ENCODE data around the gene SETD2.
"Not testable (repeated sequence)": the region's sequence is repeated elsewhere in the genome, so short reads cannot be mapped to it uniquely, and the experiment has no call there.

SETD2 gene

DNA sequence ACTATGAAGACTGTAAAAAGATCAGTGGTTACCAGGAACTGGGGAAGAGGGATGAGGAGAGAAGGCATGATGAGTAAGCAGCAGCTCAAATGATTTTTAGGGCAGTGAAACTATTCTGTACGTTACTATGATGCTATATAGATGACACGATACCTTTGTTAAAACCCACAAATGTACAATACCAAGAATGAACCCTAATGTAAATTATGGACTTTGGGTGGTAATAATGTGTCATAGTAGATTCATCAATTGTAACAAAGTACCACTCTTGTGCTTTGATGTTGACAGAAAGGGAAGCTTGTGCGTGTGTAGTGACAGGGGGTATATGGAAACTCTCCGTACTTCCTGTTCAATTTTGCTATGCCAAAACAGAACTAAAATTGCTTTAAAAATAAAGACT is 132.9 kb downstream of the SETD2 start:
- not testable (repeated sequence) for DNase-seq

DNA sequence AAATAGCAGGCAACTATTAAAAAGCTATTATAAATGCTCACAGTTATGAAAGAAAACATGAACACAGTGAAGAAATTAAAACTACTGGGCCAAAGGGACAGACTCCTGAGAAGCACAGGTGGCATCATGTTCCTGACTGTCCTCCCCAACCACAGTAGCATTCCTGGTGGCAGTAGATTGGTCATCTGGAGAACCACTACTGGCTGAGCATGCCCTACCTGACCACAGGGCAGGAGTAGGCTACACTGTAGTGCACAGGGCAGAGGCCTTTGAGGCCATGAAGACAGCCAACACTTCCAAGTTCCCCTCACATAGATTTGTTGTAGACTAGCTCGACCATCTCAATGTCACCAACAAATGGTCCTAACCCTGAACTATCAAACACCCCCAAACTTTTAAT is 135.2 kb downstream of the SETD2 start:
- DNase-seq: no peak

DNA sequence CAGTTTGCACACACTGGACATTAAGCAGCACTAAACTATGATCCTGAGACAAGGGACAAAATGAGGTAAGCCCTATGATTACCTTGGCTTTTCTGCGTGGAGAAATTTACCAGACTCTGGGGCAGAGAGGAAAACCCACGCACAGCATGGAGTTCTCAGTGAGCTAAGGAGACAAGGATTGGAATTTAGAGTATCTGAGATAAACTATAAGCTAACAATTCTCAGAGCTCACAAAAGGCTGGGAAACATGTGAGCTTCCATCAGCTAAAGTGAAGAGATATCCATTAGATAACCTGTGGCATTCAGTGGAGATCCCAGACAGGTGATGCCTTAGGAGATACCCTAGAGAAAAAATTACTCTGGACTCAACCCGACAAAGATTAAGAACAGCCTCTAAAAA is 135.8 kb downstream of the SETD2 start:
- DNase-seq: no peak

DNA sequence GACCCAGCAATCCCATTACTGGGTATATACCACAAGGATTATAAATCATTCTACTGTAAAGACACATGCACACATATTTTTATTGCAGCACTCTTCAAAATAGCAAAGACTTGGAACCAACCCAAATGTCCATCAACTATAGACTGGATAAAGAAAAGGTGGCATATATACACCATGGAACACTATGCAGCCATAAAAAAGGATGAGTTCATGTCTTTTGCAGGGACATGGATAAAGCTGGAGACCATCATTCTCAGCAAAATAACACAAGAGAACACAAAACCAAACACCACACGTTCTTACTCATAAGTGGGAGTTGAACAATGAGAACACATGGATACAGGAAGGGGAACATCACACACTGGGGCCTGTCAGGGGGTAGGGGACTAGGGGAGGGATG is 137.5 kb downstream of the SETD2 start:
- DNase-seq: not testable (repeated sequence)

DNA sequence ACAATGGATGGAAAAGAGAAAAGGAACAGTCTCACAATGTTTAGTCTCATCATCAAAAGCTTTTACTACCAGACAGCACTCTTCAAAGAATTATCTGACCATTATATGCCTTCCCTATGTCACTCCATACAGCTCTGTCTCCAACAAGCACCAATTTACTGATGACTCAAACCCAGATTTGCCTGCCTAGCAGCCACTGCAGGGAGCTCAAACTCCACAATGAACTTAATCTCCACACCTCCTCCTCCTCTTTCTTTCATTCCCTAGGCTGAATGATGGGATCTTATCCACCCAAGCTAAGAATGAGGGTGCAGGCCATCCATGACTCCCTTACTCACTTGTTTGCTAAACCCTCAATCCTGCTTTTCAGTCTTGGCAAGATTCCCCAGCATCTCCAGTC is 139.0 kb downstream of the SETD2 start:
- DNase-seq: no peak

DNA sequence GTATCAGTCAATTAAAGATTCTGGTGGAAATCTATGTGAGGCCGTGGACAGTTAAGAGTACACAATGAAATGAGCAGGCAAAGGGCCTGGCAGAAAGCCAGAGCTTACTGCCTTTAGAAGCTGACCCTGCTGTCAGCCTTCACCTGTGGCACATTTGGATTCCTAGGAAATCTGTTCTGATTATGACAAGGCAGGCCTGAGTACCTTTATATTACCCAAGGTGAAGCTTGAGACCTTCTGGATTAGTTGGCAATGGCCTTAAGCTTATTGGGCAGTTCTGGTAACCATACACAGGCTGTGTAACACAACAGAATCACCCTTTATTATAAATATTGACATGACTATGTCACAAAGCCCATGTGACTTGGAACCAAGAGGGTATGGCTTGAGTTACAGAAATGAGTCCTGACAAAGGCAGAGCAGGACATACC is 141.3 kb downstream of the SETD2 start:
- no peak for DNase-seq

DNA sequence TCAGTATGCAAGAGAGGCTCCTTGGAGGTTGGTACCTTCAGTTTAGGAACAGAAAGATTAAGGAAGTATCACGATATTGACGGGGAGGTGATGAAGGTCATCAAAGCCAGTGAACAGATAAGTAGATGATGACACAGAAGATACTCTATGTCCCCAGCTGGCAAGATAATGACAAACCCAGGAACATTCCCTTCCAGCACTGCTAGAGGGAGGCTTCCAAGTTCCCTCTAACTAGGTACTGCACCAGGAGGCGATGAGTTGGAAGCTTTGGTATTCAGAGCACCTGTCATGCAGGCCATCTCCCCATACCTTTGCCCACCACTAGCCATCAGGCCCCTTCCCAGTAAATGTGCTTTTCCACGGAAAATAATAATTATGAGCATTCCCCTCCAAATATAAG is 143.6 kb downstream of the SETD2 start:
- DNase-seq: no peak

DNA sequence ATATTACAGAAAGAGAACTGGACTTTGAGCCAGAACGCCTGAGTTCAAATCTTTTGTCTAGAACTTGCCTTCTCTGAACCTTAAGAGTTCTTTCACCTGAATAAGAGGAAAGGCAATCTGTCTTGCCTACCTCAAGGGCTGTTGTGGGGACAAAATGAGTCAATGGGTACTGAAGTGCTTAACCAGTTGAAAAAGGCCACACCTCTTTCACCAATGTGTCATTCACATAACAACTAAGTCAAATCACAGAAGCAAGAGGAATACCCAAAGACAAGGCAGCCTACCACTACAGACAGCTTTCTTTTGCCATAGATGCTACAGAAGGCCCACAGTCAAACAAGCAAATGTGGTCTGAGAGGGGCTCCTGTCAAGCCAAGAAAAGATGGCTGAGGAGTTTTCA is 144.7 kb downstream of the SETD2 start:
- no peak for DNase-seq

DNA sequence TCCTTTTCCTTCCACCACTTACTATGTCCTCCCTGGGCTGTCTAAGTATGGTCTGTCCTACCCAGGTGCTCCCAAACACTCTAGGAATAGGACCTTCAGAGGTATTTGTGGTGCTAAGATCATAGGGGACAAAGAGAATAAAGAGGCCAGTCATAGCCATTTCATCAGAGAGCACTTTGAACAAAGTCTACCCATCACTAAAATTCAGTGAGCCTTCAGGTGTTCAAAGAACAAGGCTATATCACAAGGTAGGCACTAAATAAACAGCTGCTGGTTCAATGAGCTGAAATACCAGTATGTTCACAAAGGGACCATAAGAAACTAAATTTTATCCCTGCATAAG is 145.7 kb downstream of the SETD2 start:
- no peak for DNase-seq

DNA sequence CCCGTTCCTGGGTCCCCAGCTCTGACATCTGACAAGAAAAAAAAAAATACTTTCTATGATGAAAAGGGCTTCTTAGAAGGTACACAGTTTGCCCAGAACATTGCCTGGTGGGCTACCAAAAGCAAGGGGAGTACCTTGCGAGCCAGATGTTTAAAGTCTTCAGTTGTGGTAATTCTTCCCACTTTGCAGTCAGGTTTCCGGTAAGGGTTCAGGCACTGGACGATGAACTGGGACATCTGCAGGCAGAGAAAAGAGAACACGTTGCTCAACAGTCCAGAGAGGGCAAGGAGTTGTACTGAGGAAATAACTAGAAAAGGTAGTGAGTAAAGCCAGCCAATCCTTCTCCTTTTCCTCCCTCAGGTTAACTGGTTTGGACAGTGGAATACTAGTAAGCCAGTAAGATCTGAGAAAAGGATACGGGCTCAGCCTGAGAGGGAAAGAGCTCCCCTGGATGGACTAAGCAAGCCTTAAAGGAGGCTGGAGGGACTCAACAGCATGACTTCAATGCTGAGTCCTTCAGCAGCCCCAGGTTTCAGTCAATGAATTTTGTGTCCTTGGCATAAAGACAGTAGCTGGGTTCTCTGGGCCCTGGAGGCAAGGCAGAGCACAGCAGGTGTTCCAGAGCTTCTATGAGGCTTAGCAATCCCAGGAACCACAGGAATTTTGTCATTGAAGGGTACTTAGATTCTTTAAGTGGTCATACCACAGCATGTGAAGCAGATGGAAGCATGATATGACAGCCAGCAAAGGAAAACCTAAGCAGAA is 146.2 kb downstream of the SETD2 start:
- DNase-seq: no peak

DNA sequence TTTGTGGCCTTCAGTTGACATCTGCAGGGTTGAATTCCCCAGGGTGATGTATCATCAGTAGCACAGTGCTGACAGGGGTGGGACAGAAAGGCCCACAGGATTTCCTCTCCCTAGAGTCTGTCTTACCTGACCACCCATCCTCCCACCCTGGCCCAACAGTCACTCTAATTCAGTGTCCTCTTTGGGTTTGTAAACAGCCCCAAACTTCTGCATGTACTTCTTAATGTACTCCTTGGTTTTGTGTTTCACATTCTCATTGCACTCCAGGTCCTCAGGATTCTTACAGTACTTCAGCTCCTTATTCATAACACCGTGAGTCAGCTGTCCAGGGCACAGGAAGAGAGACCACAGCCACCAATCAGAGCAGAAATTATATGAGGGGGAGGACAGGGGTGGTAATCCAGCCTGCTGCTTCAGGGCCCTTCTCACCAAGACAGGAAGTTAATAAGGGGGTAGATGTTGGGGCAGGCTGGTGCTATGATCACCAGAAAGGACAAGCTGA is 146.9 kb downstream of the SETD2 start:
- DNase-seq: peak; percentile 57

DNA sequence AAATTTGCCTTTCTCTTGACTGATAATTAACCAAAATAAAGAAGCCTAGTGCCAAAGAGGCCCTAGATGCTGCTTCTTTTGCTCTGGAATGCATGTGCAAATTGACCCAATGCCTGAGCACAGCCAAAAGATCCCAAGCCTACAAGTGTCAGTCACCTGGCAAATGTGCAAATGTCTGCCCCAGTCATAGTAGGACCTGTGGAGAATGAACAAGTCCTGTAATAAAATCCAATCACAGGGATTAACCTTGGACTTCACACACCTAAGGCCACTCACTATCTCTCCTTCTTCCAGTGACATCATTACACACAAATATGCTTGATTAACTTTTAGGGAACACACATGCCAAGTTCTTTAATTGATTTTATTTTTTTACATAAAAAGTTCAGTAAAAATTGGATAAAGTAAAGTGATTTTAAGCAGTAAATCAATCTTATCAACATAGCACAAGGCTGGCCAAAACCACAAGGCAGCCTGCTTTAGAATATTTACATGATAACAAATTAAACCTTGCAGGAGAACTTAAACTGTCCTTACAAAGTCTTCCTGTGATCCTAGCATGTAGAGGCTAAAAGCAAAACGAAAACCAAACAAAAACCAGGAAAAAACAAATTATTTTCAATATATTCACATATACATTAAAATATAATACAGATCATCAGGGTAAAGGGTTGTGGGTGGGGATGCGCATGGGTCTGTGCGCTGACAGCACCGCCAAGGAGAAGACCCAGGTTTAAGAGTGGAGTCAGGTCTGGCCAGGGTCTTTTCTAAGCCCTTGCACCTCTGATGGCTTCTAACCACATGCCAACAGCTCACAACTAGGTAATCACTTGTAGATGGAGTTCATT is 147.6 kb downstream of the SETD2 start:
- DNase-seq: no peak

DNA sequence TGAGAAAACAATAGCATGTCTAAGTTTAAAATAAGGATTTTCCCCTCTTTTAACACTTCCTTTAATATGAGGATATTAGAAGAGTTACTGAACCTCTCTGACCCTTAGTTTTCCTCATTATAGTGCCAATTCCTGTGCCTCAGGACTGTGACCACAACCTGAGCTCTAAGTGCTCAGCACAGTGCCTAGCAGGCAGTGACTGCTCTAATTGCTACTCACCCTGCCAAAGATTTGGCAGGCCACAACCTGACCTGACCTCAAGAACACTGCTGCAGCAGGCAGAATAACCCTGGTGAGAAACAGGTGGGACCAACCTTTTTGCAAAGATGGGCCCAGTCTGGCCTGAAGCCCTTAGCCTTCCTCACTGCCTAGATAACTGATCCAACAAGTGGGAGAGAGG is 148.8 kb downstream of the SETD2 start:
- no peak for DNase-seq

DNA sequence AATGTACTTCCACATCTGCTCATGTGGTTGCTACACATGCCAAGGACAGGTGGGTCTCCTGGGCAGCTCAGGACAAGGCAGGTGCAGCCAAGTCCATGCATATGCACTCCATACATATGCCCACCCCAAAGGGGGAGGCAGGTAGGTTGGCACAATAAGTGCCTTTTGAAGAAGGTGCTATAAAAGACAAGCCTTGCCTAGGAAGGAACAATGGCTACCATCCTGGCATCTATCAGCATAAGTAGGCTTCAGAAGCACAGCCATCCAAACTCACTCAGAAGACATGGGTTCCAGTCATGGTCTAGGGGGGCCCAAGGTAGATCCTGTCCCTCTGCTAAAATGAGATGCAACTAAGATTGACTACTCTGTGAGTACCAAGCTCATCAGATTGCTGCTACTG is 149.9 kb downstream of the SETD2 start:
- DNase-seq: no peak

DNA sequence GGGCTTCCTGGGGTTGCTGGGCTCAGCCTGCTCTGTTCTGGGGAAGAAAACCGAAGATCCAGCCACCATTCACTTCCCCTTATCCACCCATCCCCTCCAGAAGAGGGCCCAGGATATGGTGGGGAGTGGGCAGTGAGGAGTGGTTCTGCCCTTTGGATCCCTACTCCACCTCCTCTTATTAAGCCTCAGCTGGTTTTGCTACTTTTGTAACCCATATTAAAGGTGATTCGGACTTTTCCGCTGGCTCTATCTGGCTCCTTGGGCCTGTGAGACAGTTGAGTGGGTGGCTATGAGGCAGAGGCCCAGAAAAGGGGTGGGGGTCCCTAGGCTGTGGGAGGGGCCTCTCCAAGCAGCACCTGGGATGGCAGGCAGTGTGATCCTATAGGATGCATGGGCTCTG is 150.7 kb downstream of the SETD2 start:
- DNase-seq: no peak

DNA sequence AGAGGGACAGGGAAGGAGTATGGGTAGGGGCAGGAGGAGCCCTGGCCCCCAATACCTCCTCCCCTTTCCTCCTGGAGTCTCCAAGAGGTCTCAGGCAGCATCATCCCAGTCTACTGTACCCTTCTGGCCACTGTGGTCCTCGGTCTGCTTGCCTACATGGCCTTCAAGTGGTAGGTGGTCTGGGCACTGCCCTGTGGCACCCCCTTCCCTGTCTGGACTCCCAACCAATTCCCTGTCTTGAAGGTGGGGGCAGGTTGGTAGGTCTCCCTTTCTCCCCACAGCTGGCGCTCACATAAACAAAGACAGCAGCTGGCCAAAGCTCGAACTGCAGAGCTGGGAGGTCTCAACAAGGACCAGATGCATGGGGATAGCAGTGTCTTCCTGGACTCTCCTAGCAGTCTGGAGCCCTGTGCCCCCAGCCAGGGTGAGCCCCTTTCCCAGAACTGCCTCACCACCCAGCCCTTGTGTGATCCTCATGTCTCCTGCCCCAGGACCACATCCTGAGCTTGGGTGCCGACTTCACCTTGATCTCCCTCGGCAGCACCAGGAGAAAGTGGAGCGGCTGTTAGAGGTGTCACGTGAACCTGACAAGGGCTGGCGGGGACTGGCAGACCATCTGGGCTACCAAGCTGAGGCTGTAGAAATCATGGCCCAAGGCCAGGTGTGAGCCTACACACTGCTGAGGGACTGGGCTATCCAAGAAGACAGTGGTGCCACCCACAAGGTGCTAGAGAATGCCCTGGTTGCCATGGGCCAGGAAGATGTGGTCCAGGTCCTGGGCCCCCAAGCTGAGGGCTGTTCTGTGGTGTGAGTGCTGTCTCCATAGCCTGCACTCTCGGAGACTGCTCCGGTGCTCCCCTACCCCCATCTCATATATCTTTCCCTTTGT is 151.3 kb downstream of the SETD2 start:
- peak; percentile 55 for DNase-seq

DNA sequence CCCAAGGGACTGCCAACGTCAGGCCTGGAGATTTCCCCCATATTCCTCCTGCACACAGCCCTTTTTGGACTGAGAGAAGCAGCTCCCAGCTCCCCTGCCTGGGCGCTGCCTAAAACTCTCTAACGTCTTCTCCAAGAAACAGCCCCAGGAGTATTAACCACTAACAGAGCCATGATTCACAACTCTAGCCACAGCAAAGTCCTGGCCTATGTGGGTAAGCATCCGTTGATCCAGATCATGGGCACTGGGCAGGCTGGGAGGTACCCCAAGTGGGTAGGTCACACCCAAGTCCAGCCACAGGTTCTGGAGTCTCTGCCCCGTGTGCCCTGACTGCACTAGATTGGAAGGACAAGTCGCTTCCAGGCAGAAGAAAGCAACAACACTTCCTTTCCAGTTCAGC is 152.5 kb downstream of the SETD2 start:
- peak; percentile 48 for DNase-seq

DNA sequence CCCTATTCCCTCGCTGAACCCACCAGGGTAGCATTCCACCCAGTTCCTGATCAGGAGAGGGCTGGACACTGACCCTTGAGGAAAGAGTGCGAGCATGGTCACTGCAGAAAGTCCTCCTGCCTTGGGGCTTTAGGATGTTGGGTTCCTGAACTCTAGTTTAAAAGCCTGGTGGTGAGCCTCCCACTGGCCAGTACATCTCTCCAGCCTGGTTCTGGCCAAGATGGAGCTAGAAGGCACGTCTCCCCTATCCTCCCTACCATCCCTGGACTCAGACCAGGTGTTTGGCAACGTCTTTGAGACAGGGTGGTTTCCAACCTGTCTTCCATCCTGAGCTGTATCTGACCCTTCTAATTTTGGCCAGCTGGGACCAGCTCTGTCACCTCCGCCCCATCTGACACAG is 153.0 kb downstream of the SETD2 start:
- no peak for DNase-seq

DNA sequence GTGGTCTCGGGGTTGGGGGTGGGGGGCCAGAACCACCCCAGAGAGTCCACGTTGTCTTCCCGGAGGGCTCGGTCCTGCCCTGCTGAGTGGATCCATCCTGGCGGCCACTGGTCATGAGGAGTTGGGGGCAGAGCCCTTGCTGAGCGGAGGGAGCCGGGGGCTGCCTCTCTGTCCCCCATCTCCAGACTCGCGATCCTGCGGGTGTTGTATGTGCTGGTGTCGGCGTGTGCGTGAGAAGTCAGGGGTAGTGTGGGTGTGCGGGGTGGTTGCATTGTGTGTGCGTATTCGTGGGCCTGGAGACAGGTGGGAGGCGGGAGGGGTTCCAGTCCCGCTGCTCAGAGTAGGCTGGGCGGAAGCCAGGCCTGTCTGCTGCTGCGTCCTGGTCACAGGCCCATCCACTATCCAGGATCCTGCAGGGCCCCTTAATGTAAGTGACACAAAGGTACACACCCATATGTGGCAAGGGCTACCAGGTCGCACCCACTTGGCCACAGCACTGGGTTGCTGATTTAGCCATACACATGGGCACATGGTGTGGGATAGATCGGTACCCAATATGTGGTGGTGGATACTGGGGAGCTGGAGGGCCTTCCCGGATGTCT is 153.7 kb downstream of the SETD2 start:
- peak; percentile 57 for DNase-seq

DNA sequence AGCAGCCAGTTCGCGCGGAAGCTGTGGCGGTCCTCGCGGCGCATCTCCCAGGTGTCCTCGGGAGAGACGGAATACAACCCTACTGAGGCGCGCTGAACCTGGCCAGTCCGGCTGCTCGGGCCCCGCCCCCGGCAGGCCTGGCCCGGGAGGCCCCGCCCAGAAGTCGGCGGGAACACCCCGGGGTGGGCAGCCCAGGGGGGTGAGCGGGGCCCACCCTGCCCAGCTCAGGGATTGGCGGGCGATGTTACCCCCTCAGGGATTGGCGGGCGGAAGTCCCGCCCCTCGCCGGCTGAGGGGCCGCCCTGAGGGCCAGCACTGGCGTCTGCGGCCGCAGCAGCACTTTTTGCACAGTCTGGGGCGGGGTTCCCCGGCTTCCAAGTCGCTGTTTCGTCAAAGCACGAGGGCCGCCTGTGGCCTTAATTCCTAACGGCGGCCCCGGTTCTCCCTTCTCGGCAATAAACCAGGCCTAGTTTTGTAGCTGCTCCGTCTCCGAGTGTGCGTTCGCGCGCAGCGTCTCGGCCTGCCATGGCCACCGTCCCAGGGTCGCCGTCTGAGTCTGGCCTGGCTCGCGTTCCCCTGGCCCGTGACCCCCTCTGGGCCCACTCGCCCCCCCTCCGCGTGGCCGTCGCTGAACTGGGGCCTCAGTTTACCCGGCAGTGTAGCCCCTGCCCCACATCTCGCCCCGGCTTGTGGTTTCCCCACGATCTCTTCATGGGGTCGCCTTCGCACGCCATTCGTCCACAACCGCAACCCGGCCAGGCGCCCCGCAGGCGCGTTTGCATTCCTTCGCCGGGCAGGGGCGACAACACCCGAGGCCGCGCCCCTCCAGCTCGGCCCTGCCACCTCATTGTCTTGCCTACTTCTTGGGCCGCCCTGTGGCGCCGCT is 154.4 kb downstream of the SETD2 start:
- peak; percentile 87 for DNase-seq

DNA sequence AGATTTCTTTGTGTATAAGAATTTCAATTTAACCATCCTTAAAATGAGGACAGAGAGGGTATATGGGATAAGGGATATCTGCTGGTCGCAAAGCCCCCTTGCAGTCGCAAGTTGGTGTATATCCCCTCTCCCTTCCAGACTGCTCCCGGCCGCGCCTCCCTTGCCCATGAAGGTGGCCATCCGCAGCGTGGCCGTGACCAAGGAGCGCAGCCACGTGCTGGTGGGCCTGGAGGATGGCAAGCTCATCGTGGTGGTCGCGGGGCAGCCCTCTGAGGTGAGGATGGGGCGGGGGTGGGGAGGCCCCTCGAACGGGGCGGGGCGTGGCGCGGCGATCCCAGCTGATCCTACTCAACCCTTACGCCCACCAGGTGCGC is 155.1 kb downstream of the SETD2 start:
- no peak for DNase-seq
